Activated CD4-positive, alpha-beta T cell treated with anti-CD3 and anti-CD28 coated beads, Interleukin-2, Interleukin-4, amounts not matched to agents 100 ng/mL and 50 ng/mL, durations not matched to agents 16 hours and 8 hours (primary cell): Measurements from ENCODE around the gene KLHDC8B.
"Not testable (repeated sequence)": the region's sequence is repeated elsewhere in the genome, so short reads cannot be mapped to it uniquely, and the experiment has no call there.

ENCODE experiments used
- DNase-seq: peaks from one replicate; pipeline ENCODE4 v3.0.0-alpha.2; 2020; ENCODE audit warnings: low spot score

Gene KLHDC8B

DNA sequence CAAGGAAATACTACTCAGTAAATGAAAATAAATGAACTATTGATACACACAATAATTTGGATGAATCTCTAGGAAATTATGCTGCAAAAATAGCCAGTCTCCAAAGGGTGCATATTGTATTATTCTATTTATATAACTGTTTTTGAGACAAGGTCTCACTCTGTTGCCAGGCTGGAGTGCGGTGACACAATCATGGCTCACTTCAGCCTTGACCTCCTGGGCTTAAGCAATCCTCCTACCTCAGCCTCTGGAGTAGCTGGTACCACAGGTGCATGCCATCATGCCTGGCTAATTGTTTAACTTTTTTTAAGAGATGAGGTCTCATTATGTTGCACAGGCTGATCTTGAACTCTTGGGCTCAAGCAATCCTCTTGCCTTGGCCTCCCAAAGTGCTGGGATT is 12.5 kb downstream of the KLHDC8B start:
- DNase-seq = no peak

DNA sequence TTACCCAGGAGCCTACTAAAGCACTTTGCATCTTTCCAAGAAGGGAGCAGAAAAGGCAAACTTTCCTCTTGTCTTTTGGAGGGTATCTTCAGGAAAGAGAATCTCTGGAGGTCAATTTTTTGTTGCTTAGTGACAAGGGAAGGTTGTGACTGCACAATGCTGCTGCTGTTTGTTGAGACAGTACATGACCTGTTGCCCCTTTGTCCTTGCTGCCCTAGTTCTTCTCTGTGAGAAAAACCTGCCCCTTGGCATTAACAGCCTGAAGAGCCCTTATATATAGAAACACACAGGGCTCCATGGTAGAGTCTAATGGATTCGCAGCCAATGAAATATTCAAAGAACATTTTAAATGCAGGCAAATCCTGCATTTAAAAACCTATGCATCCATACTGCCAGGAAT is 20.3 kb downstream of the KLHDC8B start:
- no peak for DNase-seq

DNA sequence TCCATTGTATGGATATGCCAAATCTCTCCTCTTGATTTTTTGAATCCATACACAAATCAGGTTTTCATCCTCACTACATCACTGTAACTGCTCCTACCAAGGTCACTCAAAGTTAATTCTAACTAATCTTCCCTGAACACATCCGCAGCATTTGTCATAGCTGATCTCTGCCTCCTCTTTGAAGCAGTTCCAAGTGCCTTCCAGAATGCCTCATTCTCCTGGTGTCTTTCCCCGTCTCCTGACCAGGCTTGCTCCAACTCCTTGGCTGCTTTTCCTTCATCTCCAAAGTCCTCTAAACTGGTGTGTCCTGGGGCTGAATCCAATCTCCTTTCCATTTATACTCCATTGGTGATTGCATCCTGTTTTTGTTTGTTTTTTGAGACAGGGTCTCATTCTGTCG is 26.8 kb downstream of the KLHDC8B start:
- DNase-seq = no peak

DNA sequence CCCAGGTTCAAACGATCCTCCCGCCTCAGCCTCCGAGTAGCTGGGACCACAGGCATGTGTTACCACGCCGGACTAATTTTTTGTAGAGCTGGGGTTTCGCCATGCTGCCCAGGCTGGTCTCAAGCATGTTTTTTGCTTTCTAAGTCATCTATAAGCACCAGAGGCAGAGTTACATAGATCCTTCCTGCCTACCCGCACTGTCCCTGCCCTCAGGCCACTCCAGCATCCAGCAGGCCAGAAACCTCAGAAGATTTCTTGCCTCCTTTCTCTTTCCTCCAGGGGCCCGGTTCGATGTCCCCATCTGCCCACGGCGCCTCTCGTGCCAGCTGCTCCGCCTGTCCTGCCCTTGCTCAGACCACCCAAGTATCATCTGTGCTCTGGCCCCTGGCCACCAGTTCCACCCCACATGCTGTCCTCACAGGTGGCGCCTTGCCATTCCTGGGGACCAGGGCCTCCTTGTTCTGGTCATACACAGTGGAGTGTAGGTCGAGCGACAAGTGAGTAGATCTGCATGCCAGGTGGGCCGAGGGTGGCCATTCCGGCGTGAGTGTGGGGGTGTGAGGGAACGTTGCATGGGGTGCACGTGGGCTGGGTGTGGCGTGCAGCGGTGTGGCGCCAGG is 27.3 kb downstream of the KLHDC8B start:
- no peak for DNase-seq

DNA sequence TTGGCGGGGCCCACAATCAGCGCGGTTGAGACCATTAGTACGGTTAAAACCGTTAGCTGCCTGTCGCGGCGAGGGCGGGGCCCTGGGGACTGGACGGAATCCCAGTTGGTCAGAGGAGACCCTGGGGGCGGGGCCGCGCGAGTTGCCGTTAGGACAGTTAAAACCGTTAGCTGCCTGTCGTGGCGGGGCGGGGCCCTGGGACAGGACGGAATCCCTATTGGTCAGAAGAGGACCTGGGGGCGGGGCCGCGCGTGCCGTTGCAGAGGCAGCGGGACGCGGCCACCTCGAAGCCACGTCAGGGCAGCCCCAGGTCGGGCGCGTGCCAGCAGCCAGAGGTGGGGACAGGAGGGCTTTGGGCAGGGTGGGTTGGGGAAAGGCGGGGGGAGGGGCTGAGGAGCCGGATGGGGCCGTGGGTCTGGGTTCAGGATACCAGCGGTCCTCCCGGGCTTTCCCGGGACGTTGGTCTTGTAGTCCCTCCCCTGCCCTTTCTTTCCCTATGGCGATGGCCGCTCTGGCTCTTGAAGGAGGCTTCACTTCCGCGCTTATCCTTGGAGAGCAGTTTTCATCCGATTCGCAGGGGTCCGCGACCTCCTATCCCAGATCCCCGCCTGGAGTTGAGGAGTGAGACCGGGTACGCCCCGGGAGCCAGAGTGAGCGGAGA is 28.0 kb downstream of the KLHDC8B start:
- no peak for DNase-seq

DNA sequence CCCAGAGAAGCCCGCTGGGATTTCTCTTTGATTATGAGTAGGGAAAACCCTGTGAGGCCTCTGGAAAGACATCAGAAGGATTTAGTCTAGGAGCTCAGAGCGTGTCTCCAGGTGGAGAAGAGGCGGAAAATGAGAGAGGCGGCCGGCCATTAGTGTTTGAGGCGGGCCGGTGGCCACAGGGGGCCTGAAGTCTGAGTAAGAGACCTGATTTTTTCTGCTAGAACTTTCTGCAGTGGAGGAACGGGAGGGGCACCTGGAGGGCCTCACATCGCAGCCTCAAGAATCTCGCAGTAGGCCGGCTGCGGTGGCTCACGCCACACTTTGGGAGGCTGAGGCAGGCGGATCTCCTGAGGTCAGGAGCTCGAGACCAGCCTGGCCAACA is 28.5 kb downstream of the KLHDC8B start:
- no peak for DNase-seq

DNA sequence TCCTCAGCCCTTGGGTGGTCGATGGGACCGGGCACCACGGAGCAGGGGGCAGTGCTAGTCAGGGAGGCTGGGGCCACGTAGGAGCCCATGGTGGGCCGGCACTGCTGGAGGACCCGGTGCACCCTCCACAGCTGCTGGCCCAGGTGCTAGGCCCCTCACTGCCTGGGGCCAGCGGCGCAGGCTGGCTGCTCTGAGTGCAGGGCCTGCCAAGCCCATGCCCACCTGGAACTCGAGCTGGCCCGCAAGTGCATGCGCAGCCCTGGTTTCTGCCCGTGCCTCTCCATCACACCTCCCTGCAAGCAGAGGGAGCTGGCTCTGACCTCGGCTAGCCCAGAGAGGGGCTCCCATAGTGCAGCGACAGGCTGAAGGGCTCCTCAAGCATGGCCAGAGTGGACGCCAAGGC is 42.1 kb downstream of the KLHDC8B start:
- DNase-seq = no peak

DNA sequence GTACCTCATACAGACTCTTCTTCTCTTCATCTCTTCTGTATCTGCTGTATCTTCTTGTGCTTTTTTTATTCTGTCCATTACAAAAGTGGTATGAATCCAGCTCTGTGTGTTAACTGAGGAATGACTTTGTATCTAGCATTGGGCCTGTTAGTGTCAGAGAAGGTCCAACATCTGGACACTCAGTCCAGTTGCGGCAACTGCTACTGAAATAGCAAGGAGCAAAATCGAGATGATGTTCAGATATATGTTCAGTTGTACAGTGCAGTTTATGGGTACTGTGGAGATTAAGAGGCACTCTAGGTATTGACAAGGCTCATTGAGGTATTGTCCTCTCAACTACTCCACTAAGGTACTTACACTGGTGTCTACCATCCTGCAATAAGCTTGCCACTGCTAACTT is 42.6 kb downstream of the KLHDC8B start:
- no peak for DNase-seq

DNA sequence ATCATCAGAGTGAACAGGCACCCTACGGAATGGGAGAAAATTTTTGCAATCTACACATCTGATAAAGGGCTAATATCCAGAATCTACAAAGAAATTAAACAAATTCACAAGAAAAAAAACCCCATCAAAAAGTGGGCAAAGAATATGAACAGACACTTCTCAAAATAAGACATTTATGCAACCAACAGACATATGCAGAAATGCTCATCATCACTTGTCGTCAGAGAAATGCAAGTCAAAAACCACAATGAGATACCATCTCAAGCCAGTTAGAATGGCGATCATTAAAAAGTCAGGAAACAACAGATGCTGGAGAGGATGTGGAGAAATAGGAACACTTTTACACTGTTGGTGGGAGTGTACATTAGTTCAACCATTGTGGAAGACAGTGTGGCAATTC is 45.3 kb downstream of the KLHDC8B start:
- DNase-seq = not testable (repeated sequence)

DNA sequence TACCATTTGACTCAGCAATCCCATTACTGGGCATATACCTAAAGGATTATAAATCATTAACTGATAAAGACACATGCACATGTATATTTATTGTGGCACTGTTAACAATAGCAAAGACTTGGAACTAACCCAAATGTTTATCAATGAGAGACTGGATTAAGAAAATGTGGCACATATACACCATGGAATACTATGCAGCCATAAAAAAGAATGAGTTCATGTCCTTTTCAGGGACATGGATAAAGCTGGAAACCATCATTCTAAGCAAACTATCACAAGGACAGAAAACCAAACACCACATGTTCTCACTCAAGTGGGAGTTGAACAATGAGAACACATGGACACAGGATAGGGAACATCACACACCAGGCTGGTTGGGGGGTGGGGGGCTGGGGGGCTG is 45.7 kb downstream of the KLHDC8B start:
- not testable (repeated sequence) for DNase-seq

DNA sequence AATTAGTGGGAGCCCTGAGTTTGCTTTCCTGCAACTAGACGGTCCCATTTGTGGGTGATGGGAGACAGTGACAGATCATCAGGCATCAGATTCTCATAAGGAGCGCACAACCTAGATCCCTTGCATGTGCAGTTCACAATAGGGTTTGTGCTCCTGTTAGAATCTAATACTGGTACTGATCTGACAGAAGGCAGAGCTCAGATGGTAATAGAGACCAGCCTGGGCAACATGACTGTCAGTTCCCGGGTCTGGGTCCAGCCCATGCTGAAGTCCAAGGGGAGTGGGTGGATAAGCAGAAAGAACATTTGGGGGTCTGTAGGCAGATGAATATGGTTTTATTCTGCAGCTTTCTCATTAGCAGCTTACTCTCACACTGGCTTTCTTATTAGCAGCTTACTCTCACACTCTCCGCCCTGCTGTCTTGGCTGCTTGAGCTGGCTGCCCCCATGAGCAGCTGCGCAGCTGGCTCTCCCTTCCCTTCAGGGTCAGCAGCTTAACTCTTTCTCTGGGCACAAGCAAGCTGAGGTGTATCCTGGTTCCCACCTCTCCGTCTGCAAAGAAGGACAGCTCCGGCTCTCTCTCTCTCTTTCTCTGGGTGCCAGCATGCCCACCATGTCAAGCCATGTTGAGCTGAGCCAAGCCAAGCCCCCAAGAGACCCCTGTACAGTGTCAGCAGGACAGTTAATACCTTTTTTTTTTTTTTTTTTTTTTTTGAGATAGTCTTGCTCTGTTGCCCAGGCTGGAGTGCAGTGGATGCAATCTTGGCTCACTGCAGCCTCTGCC is 46.5 kb downstream of the KLHDC8B start:
- DNase-seq = no peak

DNA sequence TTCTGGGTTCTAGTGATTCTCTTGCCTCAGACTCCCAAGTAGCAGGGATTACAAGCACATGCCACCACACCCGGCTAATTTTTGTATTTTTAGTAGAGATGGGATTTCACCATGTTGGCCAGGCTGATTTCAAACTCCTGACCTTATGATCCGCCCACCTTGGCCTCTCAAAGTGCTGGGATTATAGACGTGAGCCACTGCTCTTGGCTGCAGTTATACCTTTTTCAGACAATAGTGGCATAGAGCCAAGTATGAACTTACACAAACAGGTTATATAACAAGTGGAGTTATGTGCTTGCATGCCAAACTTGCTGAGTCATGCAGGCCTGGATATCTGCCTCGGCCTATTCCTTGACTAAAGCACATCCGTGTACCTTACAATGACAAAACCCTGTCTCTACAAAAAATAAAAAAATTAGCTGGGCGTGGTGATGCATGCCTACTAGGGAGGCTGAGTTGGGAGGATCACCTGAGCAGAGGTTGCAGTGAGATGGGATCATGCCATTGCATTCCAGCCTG is 47.1 kb downstream of the KLHDC8B start:
- not testable (repeated sequence) for DNase-seq

DNA sequence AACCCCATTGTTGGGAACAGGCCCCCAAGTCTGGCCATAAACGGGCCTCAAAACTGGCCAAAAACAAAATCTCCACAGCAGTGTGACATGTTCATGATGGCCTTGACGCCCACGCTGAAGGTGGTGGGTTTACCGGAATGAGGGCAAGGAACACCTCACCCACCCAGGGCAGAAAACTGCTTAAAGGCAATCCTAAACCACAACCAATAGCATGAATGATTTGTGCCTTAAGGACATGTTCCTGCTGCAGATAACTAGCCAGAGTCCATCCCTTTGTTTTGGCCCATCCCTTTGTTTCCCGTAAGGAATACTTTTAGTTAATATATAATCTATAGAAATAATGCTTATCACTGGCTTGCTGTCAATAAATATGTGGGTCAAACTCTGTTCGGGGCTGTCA is 47.7 kb downstream of the KLHDC8B start:
- no peak for DNase-seq

DNA sequence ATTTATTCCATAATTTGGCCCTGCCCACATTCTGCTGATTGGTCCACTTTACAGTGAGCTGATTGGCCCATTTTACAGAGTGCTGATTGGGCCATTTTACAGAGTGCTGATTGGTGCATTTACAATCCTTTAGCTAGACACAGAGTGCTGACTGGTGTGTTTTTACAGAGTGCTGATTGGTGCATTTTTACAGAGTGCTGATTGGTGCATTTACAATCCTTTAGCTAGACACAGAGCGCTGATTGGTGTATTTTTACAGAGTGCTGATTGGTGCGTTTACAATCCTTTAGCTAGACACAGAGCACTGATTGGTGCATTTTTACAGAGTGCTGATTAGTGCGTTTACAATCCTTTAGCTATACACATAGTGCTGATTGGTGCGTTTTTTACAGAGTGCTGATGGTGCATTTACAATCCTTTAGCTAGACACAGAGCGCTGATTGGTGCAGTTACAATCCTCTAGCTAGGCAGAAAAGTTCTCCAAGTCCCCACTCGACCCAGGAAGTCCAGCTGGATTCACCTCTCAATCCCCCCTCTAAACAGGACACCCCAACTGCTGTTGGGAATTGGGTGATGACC is 49.7 kb downstream of the KLHDC8B start:
- DNase-seq = not testable (repeated sequence)

DNA sequence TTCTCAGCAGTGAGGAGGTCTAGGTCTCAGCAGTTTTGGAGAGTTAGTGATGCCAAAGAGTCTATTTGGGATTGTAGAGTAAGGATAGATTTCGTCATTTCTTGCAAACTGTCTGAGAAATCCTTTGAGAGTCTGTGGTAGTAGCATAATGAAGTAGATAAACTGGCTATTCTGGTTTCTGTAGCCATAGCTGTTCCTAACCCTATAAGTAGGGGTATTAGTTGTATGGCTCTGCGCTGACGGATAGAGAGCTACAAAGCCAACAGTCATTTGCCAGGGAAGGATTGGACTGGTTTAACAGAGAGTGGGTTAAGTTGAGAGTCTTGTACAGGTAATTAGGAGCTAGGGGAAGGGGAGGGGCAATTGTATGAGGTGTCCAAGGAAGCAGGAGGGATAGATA is 50.6 kb downstream of the KLHDC8B start:
- no peak for DNase-seq
